HEK293 (cell line): ENCODE measurements around the gene CATSPERD.

Experiments used
- HOXA7 ChIP-seq: sonication (generic); formaldehyde crosslinking; IDR thresholded peaks from 2 replicates; pipeline ENCODE4 v1.8.1; 2022; ENCODE audit warnings: missing genetic modification reagents, borderline replicate concordance
- ZFP3 ChIP-seq: fragments of 450-650 bp; formaldehyde crosslinking; IDR thresholded peaks from 2 replicates; pipeline ENCODE4 v1.5.1; 2016; ENCODE audit warnings: low read depth, missing biosample characterization, missing genetic modification characterization
- ZNF223 ChIP-seq: fragments of 450-650 bp; formaldehyde crosslinking; IDR thresholded peaks from 2 replicates; pipeline ENCODE4 v1.5.1; 2016; ENCODE audit warnings: missing biosample characterization, missing genetic modification characterization
- ZNF514 ChIP-seq: fragments of 450-650 bp; formaldehyde crosslinking; IDR thresholded peaks from 2 replicates; pipeline ENCODE4 v1.5.1; 2016; ENCODE audit warnings: missing biosample characterization, missing genetic modification characterization
- ZNF776 ChIP-seq: fragments of 450-650 bp; formaldehyde crosslinking; IDR thresholded peaks from 2 replicates; pipeline ENCODE4 v1.5.0; 2017; ENCODE audit warnings: missing biosample characterization, missing genetic modification characterization, borderline replicate concordance
- TF ChIP-seq, protein P1 (sequence below): fragments of 450-650 bp; formaldehyde crosslinking; IDR thresholded peaks from 2 replicates; pipeline ENCODE4 v1.5.1; 2016; ENCODE audit warnings: missing biosample characterization, missing genetic modification characterization
- TF ChIP-seq, protein P2 (sequence below): fragments of 450-650 bp; formaldehyde crosslinking; IDR thresholded peaks from 2 replicates; pipeline ENCODE4 v1.5.1; 2016; ENCODE audit warnings: missing biosample characterization, missing genetic modification characterization
- TF ChIP-seq, protein P3 (sequence below): fragments of 450-650 bp; formaldehyde crosslinking; IDR thresholded peaks from 2 replicates; pipeline ENCODE4 v1.5.1; 2016; ENCODE audit warnings: missing biosample characterization, missing genetic modification characterization
- TF ChIP-seq, protein P4 (sequence below): fragments of 450-650 bp; formaldehyde crosslinking; IDR thresholded peaks from 2 replicates; pipeline ENCODE4 v1.5.1; 2016; ENCODE audit warnings: missing biosample characterization, missing genetic modification characterization
- TF ChIP-seq, protein P5 (sequence below): fragments of 450-650 bp; formaldehyde crosslinking; IDR thresholded peaks from 2 replicates; pipeline ENCODE4 v1.5.1; 2016; ENCODE audit warnings: missing biosample characterization, missing genetic modification characterization
- TF ChIP-seq, protein P6 (sequence below): fragments of 450-650 bp; formaldehyde crosslinking; IDR thresholded peaks from 2 replicates; pipeline ENCODE4 v1.5.1; 2016; ENCODE audit warnings: missing biosample characterization, missing genetic modification characterization
- TF ChIP-seq, protein P7 (sequence below): fragments of 450-650 bp; formaldehyde crosslinking; IDR thresholded peaks from 2 replicates; pipeline ENCODE4 v1.5.1; 2016; ENCODE audit warnings: missing biosample characterization, missing genetic modification characterization

DNA sequence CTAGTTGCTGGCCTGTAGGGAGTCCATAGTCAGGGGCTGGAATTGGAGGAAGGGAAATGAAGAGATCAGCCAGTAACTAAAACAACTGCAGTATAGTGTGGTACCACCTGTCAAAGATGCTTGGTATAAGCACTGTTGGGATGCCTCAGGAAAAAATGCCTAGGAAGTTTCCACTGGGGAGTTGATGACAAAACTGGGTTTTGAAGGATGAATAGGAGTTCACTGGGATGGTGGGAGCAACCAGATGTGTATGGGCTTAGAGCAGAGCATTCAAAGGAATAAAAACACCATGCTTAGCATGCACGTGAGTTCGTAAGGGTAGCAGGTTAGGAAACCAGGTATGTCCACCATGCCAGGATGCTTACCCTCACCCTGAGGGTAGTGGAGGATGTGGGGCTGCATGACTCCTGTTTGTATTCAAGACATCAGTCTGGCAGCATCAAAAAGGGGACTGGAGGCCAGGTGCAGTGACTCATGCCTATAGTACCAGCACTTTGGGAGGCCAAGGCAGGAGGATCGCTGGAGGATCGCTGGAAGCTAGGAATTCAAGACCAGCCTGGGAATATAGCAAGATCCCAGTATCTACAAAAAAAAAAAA is 7.1 kb downstream of the CATSPERD start:
- TF ChIP-seq ZNF223 (tag by site-specific recombination), result no peak
- TF ChIP-seq, protein P1, sequence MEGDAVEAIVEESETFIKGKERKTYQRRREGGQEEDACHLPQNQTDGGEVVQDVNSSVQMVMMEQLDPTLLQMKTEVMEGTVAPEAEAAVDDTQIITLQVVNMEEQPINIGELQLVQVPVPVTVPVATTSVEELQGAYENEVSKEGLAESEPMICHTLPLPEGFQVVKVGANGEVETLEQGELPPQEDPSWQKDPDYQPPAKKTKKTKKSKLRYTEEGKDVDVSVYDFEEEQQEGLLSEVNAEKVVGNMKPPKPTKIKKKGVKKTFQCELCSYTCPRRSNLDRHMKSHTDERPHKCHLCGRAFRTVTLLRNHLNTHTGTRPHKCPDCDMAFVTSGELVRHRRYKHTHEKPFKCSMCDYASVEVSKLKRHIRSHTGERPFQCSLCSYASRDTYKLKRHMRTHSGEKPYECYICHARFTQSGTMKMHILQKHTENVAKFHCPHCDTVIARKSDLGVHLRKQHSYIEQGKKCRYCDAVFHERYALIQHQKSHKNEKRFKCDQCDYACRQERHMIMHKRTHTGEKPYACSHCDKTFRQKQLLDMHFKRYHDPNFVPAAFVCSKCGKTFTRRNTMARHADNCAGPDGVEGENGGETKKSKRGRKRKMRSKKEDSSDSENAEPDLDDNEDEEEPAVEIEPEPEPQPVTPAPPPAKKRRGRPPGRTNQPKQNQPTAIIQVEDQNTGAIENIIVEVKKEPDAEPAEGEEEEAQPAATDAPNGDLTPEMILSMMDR (tag by site-specific recombination), result no peak
- TF ChIP-seq, protein P2, sequence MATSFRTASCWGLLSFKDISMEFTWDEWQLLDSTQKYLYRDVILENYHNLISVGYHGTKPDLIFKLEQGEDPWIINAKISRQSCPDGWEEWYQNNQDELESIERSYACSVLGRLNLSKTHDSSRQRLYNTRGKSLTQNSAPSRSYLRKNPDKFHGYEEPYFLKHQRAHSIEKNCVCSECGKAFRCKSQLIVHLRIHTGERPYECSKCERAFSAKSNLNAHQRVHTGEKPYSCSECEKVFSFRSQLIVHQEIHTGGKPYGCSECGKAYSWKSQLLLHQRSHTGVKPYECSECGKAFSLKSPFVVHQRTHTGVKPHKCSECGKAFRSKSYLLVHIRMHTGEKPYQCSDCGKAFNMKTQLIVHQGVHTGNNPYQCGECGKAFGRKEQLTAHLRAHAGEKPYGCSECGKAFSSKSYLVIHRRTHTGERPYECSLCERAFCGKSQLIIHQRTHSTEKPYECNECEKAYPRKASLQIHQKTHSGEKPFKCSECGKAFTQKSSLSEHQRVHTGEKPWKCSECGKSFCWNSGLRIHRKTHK (tag by site-specific recombination), result no peak
- no peak for TF ChIP-seq HOXA7 (CRISPR knock-in tag)
- TF ChIP-seq, protein P3, sequence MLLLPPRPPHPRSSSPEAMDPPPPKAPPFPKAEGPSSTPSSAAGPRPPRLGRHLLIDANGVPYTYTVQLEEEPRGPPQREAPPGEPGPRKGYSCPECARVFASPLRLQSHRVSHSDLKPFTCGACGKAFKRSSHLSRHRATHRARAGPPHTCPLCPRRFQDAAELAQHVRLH, result no peak
- TF ChIP-seq ZNF776, result no peak
- no peak for TF ChIP-seq ZNF514
- TF ChIP-seq, protein P4, sequence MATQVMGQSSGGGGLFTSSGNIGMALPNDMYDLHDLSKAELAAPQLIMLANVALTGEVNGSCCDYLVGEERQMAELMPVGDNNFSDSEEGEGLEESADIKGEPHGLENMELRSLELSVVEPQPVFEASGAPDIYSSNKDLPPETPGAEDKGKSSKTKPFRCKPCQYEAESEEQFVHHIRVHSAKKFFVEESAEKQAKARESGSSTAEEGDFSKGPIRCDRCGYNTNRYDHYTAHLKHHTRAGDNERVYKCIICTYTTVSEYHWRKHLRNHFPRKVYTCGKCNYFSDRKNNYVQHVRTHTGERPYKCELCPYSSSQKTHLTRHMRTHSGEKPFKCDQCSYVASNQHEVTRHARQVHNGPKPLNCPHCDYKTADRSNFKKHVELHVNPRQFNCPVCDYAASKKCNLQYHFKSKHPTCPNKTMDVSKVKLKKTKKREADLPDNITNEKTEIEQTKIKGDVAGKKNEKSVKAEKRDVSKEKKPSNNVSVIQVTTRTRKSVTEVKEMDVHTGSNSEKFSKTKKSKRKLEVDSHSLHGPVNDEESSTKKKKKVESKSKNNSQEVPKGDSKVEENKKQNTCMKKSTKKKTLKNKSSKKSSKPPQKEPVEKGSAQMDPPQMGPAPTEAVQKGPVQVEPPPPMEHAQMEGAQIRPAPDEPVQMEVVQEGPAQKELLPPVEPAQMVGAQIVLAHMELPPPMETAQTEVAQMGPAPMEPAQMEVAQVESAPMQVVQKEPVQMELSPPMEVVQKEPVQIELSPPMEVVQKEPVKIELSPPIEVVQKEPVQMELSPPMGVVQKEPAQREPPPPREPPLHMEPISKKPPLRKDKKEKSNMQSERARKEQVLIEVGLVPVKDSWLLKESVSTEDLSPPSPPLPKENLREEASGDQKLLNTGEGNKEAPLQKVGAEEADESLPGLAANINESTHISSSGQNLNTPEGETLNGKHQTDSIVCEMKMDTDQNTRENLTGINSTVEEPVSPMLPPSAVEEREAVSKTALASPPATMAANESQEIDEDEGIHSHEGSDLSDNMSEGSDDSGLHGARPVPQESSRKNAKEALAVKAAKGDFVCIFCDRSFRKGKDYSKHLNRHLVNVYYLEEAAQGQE (tag by site-specific recombination), result no peak
- TF ChIP-seq, protein P5, sequence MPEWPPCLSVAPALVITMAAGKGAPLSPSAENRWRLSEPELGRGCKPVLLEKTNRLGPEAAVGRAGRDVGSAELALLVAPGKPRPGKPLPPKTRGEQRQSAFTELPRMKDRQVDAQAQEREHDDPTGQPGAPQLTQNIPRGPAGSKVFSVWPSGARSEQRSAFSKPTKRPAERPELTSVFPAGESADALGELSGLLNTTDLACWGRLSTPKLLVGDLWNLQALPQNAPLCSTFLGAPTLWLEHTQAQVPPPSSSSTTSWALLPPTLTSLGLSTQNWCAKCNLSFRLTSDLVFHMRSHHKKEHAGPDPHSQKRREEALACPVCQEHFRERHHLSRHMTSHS (tag by site-specific recombination), result no peak
- TF ChIP-seq, protein P6, sequence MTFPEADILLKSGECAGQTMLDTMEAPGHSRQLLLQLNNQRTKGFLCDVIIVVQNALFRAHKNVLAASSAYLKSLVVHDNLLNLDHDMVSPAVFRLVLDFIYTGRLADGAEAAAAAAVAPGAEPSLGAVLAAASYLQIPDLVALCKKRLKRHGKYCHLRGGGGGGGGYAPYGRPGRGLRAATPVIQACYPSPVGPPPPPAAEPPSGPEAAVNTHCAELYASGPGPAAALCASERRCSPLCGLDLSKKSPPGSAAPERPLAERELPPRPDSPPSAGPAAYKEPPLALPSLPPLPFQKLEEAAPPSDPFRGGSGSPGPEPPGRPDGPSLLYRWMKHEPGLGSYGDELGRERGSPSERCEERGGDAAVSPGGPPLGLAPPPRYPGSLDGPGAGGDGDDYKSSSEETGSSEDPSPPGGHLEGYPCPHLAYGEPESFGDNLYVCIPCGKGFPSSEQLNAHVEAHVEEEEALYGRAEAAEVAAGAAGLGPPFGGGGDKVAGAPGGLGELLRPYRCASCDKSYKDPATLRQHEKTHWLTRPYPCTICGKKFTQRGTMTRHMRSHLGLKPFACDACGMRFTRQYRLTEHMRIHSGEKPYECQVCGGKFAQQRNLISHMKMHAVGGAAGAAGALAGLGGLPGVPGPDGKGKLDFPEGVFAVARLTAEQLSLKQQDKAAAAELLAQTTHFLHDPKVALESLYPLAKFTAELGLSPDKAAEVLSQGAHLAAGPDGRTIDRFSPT (tag by site-specific recombination), result no peak
- TF ChIP-seq, protein P7, sequence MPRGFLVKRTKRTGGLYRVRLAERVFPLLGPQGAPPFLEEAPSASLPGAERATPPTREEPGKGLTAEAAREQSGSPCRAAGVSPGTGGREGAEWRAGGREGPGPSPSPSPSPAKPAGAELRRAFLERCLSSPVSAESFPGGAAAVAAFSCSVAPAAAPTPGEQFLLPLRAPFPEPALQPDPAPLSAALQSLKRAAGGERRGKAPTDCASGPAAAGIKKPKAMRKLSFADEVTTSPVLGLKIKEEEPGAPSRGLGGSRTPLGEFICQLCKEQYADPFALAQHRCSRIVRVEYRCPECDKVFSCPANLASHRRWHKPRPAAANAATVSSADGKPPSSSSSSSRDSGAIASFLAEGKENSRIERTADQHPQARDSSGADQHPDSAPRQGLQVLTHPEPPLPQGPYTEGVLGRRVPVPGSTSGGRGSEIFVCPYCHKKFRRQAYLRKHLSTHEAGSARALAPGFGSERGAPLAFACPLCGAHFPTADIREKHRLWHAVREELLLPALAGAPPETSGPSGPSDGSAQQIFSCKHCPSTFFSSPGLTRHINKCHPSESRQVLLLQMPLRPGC, result no peak
- peak; percentile 94 for TF ChIP-seq ZFP3 (tag by site-specific recombination)
